Esophagus squamous epithelium (tissue), 5 donors: Measurements from ENCODE around the gene TRAP1. TPM values are rescaled to one million over a fixed set of nuclear protein-coding genes. Genes with fewer than 3 reads are reported as not detected.

ENCODE experiments used
- DNase-seq: peaks from one replicate; lab custom pipeline; 2025; lab: John Stamatoyannopoulos, UW
- H3K27ac ChIP-seq, 4 donors: fragments of 200-600 bp; sonication (generic); one replicate each; pipeline ENCODE4 v1.5.1; 2016 to 2019; ENCODE audit warnings: mild to moderate bottlenecking in 1 of 4
- H3K27me3 ChIP-seq, 4 donors: fragments of 200-600 bp; sonication (generic); 1 replicate in 3 of 4; 2 replicates in 1 of 4; pipeline versions ENCODE4 v1.5.1 to v1.6.0; 2017 to 2021; ENCODE audit warnings: antibody characterized with exemption in 1 of 4
- H3K36me3 ChIP-seq, 3 donors: fragments of 200-600 bp; sonication (generic); one replicate each; pipeline ENCODE4 v1.5.1; 2016 to 2019
- H3K4me1 ChIP-seq, 3 donors: fragments of 200-600 bp; sonication (generic); one replicate each; pipeline ENCODE4 v1.5.1; 2017 to 2019
- H3K4me3 ChIP-seq, 4 donors: fragments of 200-600 bp; sonication (generic); 1 replicate in 3 of 4; 2 replicates in 1 of 4; pipeline ENCODE4 v1.5.1; 2016 to 2019; ENCODE audit warnings: mild to moderate bottlenecking in 2 of 4, moderate library complexity in 1 of 4
- H3K9me3 ChIP-seq, 3 donors: fragments of 200-600 bp; sonication (generic); one replicate each; pipeline ENCODE4 v1.5.1; 2016 to 2019
- CTCF ChIP-seq, 6 experiments: fragments of 450-650 bp in 4 of 6; fragments of 200-600 bp in 2 of 6; sonication (generic) in 2 of 6; IDR thresholded peaks; one replicate each; pipeline ENCODE4 v1.5.1; 2016 to 2019; ENCODE audit warnings: antibody characterized with exemption in 6 of 6, mild to moderate bottlenecking in 4 of 6, moderate library complexity in 4 of 6
- POLR2A ChIP-seq, 4 donors: fragments of 450-650 bp; IDR thresholded peaks; one replicate each; pipeline ENCODE4 v1.6.1; 2017; ENCODE audit warnings: antibody characterized with exemption in 4 of 4, mild to moderate bottlenecking in 4 of 4, moderate library complexity in 3 of 4
- WGBS, 2 donors: methylation state at CpG; one replicate each; pipeline ENCODE4 v1.1.5; 2018; 5-methylcytosine and 5-hydroxymethylcytosine counted together
- intact Hi-C: fragments of 100-400 bp; cut with DNase I; formaldehyde crosslinking; loops from one replicate; pipeline ENCODE4 v1.15.0; 2022
- total RNA-seq, 4 donors: library from RNA; depleted of rRNA; stranded (reverse); fragments of >200 nt; gene quantifications; one replicate each; pipeline ENCODE4 v1.1.0, GENCODE V29; 2016
- donor health status: DM: yes; HTN: yes; CAD: no.

Gene TRAP1
- total RNA-seq, 4 donors from 2014 or later = 76.5 to 121 (median 97.6) TPM

- DNase-seq = no peak
- peaks cover 0 to 99% (median 47%) of the 10 kb centered on the region in 3 donors for H3K36me3 ChIP-seq
- H3K9me3 ChIP-seq = no peaks in the 10 kb centered on the region
- no peak overlapping the region for H3K4me3 ChIP-seq
- 56 to 78% methylated on average over 12 to 13 of the region's 13 CpGs for WGBS, 2 donors
- TF ChIP-seq POLR2A (IDR thresholded peaks at IDR 0.05) (no peak), CTCF (IDR thresholded peaks at IDR 0.05) (no peak)
- H3K27ac ChIP-seq = peak overlapping the region in 1 of 4 donors; percentile 21
- no peaks in the 10 kb centered on the region for H3K27me3 ChIP-seq
- intact Hi-C loops = no loop called here
- H3K4me1 ChIP-seq = no peaks in the 10 kb centered on the region
Observed at GRCh38 chr16:3745751-3746355, 28.5 kb upstream of the TRAP1 start.

GRCh38 chr16:3744018-3744417 lies 26.7 kb upstream of the TRAP1 start:
- DNase-seq = no peak
- no peaks in the 10 kb centered on the region for H3K4me1 ChIP-seq
- intact Hi-C loops = no loop called here
- no peak overlapping the region for H3K27ac ChIP-seq
- peaks cover 14 to 100% (median 65%) of the 10 kb centered on the region in 3 donors for H3K36me3 ChIP-seq
- 87 to 94% methylated on average over 6 to 7 of the region's 7 CpGs for WGBS, 2 donors
- TF ChIP-seq POLR2A (IDR thresholded peaks at IDR 0.05) (no peak), CTCF (IDR thresholded peaks at IDR 0.05) (no peak)
- H3K4me3 ChIP-seq = no peak overlapping the region
- no peaks in the 10 kb centered on the region for H3K27me3 ChIP-seq
- no peaks in the 10 kb centered on the region for H3K9me3 ChIP-seq

DNA sequence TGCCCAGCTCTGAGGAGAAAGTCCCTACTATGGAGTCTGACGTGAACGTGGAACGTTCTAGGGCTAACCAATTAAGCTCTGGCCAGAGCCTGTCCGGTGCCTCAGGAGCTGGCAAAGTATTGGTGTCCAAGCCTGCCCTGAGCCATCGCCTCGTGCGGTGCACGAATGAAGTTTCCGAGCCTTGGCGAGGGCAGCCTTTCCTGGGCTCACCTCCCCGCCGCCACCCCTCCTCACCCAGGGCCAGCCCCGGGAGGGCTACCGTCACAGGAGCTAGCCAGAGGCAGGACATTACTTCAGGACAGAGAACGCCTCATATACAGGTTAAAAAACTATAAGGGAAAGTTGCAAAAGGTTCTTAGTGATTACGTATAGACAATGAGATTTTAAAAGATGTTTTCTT lies 23.6 kb upstream of the TRAP1 start:
- H3K27ac ChIP-seq = no peak overlapping the region
- intact Hi-C loops = no loop called here
- TF ChIP-seq CTCF (IDR thresholded peaks at IDR 0.05) (no peak), POLR2A (IDR thresholded peaks at IDR 0.05) (no peak)
- no peaks in the 10 kb centered on the region for H3K9me3 ChIP-seq
- H3K27me3 ChIP-seq = no peaks in the 10 kb centered on the region
- DNase-seq = no peak
- H3K4me1 ChIP-seq = no peaks in the 10 kb centered on the region
- peaks cover 25 to 100% (median 67%) of the 10 kb centered on the region in 3 donors for H3K36me3 ChIP-seq
- H3K4me3 ChIP-seq = no peak overlapping the region
- 88 to 89% methylated on average over 7 to 9 of the region's 16 CpGs for WGBS, 2 donors

GRCh38 chr16:3740186-3740585 lies 22.9 kb upstream of the TRAP1 start:
- WGBS, 2 donors = 89 to 95% methylated on average over 9 to 10 of the region's 14 CpGs
- H3K27ac ChIP-seq = no peak overlapping the region
- H3K4me1 ChIP-seq = no peaks in the 10 kb centered on the region
- no peaks in the 10 kb centered on the region for H3K27me3 ChIP-seq
- DNase-seq = no peak
- no peaks in the 10 kb centered on the region for H3K9me3 ChIP-seq
- peaks cover 33 to 100% (median 75%) of the 10 kb centered on the region in 3 donors for H3K36me3 ChIP-seq
- H3K4me3 ChIP-seq = no peak overlapping the region
- intact Hi-C loops = no loop called here
- TF ChIP-seq POLR2A (IDR thresholded peaks at IDR 0.05) = no peak

GRCh38 chr16:3739636-3740035 lies 22.3 kb upstream of the TRAP1 start:
- H3K27me3 ChIP-seq = no peaks in the 10 kb centered on the region
- 88 to 96% methylated on average over 3 to 5 of the region's 9 CpGs for WGBS, 2 donors
- intact Hi-C loops = no loop called here
- H3K27ac ChIP-seq = no peak overlapping the region
- H3K36me3 ChIP-seq = peaks cover 38 to 100% (median 75%) of the 10 kb centered on the region in 3 donors
- no peak for DNase-seq
- H3K9me3 ChIP-seq = no peaks in the 10 kb centered on the region
- H3K4me1 ChIP-seq = no peaks in the 10 kb centered on the region
- no peak overlapping the region for H3K4me3 ChIP-seq
- no peak for TF ChIP-seq POLR2A (IDR thresholded peaks at IDR 0.05)
- no peak for TF ChIP-seq CTCF (IDR thresholded peaks at IDR 0.05)
